Measurements from ENCODE around the gene ARMS2.

- TF ChIP-seq CTCF (IDR thresholded peaks at IDR 0.05; ENCODE audit: poor library complexity) (no peak), EZH2phosphoT487 (IDR thresholded peaks at IDR 0.05; ENCODE audit: low read depth, severe bottlenecking, unreplicated experiment) (no peak), EZH2 (IDR thresholded peaks at IDR 0.05; ENCODE audit: borderline replicate concordance) (no peak)
These were observed 7.6 kb upstream of the ARMS2 start for GRCh38 chr10:122446668-122447423.

Data from hepatocyte (in vitro differentiated cells).